Activated CD4-positive, CD25-positive, alpha-beta regulatory T cell treated with anti-CD3 and anti-CD28 coated beads, Interleukin-2, amount 50 U/mL, for 16 hours (primary cell): ENCODE results near the gene HECTD4.

ENCODE experiments used
- DNase-seq: peaks from one replicate; pipeline ENCODE4 v3.0.0-alpha.2; 2020; ENCODE audit warnings: low read depth, low spot score

Gene HECTD4

DNA sequence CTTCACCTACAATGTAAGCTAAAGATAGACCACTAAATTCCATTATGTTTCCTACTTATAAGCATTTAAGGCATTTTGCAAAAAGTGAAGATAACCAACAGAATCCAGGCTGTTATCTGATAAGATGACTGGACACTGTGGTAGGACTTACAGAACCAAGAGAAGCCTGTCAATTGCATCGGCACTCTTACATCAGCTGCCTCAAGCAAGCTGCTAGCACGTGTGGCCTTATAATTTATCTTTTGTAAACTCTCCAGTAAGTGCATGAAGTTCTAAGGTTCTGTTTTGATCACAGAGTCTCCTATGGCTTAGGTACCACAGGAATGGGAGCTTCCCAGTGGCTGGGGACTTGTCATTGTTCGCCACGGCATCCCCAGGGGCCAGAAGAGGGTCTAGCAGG, 168.2 kb downstream of the HECTD4 start:
- DNase-seq, result no peak

DNA sequence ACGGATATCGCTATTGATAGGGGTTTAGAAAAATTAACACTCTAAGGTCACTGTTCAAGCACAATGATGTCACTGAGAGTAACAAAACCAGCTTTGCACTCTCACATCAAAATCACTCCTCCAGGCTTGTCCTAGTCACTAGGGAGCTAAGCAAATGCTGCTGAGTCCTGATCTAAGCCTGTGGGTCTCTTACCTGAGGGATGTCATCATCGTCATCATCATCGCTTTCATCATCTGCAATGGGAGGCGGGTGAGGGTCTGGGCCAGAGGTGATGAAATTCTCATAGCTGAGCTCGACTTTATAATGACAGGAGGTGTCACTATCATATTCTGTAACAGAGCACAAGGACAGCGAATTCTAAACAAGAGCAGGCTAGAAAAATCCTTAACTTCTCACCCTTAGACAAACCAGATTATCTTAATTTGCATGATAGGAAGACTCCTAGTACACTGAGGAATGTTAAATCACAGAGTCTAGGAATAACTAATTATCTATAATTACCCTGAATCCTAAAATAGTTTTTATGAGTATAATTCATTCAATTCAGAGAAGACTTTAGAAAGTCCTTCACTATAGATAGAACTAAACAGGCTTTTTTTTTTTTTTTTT, 173.8 kb downstream of the HECTD4 start:
- no peak for DNase-seq

DNA sequence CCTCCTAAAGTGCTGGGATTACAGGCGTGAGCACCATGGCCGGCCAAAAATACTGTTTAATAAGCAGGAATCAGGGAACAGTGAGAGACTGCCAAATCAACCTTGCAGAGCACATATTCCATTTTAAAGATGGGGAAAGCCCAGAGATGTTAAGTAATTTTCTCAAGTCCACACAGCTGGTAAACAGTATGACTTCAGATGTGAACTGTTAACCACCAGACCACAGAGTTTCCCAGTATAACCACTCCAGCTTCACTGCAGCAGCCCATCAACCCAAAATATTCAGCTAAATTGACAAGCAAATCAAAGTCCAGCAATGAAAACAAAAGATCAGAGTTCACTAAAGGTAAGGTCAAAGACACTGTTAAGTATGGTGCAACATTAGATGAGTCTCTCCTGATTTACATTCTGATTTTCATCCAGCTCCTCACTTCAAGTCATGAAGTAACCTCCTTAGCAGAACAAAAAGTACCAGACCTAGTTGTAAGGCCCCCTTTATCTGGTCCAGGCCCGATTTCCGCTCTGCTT, 174.8 kb downstream of the HECTD4 start:
- DNase-seq, result no peak

DNA sequence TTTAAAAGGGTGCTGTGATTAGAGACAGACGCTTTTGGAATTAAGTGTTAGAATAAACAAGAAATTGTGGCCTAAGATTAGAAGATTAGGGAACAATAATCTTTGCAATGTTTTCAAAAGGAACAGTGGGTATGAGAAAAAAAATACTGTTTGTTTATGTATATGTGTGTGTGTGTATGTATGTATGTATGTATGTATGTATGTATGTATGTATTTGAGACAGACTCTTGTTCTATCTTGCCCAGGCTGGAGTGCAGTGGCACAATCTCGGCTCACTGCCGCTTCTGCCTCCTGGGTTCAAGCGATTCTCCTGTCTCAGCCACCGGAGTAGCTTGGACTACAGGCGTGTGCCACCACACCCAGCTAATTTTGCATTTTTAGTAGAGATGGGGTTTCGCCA, 175.3 kb downstream of the HECTD4 start:
- DNase-seq, result no peak

DNA sequence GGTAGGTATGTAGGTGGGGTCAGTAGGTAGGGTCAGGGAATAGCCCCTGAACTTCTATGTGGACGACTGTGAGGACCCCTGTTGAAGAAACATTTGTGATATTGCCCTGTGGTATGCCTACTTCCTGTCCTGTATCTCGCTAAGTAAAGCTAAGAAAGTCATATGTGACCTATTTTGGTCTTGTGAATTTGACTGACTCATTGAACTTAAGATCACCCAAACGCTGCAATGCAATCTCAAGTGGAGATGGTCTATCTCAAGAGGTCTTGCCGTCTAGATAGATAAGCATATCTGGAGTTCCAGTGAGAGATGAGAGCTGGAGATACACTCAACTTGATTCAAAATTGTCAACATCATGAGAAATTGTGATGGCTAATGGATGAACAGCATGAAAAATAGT, 183.1 kb downstream of the HECTD4 start:
- DNase-seq, result no peak

DNA sequence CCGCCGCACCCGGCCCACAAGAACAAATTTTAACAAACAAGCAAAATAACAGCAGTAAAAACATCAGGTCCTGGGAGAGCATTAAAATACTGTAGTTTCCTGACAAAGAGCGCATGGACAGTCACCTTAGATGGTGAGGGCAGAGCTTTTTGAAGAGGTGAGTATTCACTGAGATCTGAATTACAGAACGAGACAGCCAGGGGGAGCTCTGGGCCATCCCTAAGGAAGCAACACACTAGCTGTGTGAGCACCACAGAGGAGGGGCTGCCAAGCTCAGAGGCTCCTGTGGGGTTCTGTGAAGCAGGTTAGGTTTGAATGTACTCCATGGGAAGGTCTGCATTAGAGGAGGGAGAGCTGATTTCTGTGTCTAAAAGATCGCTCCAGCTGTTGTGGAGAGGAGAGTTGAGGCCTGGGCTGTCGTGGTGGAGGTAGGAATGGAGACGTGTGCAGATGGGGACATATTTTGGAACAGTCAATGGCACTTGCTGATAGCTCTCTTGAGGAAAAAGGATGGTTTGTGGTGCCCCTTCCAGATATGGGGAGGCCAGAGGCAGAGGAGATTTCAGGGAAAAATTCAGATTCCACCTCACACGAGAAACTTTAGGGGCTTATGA, 184.0 kb downstream of the HECTD4 start:
- no peak for DNase-seq

DNA sequence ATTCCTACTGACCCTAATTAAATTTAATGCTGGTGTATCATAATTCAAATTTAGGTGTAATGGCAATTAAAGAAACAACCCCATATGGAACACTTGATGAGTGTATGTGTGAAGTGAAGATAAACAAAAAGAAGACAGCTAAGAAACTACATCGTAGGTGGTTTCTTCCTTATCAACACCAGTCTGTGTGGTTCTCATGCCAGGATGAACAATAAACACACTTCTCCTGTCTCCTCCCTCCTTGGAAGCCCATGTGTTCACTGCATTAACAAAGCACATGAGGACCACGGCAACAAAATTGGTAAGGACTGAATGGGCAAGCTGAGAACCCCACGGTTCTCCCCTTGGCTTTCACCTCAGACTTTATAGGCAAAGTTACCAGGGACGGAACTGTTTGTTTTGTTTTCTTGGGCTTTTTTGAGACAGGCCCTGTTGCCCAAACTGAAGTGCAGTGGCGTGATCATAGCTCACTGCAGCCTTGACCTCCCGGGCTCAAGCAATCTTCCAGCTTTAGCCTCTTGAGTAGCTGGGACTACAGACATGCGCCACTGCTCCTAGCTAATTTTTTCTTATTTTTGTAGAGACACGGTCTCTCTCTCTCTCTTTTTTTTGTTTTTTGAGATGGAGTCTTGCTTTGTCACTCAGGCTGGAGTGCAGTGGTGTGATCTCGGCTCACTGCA, 185.9 kb downstream of the HECTD4 start:
- no peak for DNase-seq

DNA sequence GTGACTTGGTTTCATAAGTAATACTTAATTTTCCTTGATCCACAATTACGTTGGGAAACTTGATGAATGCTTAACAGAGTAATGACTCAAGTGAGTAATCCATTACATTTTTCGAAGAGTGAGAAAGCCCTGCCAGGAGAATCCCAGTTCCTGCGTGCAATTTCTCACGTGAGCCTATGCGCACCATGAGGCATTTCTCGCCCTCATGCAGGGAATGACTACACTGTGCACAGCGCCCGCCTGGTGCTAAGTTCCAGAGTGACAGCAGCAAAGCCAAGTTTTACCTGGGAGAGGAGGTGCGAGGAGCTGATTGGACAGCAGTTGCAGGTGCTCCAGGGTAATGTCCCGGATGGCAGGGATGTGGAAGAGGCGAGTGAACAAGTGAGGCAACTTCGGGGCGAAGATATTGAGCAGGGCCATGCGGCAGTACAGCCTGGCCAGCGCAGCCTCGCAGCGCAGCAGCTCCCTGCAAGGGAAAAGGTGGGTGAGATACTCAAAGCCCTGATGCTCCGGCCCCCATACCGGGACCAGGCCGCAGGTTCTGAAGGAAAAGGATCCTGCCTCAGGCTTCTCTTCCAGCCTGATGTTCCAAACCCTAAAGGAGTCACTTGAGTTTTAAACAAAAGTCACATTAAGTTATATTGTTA, 187.5 kb downstream of the HECTD4 start:
- DNase-seq, result no peak

DNA sequence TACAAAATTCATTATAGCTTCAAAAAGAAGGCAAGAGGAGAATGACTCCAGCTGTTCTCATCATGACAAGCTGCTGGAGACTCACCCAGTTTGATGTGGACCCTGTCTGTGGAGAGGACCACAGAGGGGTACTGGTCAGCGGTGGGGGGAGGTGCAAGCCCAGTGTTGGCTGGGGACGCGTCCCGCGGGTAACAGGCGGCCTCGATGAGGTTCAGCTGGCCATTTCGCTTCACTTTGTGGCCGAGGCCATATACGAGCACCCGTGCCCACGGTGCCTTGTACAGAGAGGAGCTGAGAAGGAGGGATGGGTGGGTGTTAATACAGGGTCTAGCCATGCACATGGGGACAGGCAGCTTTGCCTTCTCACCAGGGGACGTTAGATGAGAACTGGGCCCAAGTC, 189.8 kb downstream of the HECTD4 start:
- DNase-seq, result no peak

DNA sequence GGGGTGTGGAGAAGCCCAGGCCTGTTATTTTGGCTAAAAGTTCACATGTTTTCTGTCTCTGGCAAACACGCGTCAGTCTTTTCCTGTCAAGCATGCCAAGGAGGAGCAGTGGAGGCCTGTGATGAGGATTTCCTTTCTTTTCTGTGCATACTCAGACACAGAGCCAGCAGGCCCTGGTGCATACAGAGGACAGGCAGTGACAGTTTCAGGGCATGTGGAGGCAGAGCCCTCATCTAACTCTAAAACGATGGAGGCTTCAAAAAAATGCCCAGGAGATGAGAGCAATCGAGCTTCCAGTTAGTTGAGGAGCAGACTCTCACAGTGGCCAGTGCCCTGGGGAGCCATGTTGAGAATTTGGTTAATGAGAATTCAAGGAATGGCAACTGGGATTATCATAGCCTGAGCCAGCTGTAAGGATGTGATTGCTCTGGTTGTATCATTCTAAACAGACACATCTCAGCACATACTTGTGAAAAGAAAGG, 190.3 kb downstream of the HECTD4 start:
- DNase-seq, result no peak

DNA sequence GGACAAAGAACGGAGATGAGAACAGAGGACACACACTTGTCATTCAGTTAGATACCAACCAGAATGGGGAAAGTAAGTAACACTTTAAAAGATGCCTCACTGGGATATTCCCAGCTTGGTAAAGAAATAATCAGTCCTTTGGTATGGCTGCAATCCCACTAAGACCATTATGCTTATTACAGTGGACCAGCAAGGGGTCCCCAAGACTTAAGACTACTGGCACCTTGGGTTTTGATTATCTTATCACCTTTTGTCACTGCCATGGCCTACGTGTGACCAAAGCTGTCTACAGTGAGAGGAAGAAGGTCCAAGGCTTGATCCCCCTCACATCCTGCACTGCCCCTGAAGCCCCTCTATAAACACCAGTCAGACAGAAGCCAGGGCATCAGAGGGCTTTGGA, 191.0 kb downstream of the HECTD4 start:
- no peak for DNase-seq

DNA sequence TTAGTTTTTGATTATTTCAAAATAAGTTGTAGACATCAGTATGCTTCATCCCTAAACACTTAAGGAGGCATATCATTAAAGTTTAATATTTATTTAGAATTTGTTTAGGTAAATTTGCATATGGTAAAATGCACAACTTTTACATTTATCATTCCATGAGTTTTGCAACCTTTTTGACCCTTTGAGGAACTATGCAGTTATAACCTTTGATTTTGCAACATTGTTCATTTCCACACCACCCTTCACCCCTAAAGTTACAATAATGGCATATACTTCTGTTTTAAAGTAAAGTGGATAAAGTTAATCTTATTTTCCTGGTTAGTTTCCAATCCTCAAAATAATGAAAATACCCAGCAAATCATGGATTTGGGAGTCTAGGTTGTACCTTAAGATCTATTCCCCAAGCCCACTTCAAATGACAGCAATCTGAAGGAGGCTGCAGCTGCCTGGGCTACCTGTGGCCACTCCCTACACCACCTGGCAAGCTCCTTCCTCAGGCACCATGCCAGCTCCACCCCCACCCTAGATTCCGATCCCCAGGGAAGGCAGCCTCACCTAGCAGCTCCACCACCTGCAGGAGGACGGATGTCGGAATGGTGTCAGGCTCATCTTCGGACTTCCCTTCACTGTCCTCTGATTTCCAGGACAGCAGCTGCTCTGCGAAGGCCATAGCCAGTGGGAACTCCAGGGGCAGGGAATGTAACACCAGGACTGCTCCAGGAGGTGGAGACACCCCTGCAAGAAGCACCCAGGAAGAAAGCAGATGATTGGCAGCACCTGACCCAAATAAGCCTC, 191.8 kb downstream of the HECTD4 start:
- DNase-seq, result no peak

DNA sequence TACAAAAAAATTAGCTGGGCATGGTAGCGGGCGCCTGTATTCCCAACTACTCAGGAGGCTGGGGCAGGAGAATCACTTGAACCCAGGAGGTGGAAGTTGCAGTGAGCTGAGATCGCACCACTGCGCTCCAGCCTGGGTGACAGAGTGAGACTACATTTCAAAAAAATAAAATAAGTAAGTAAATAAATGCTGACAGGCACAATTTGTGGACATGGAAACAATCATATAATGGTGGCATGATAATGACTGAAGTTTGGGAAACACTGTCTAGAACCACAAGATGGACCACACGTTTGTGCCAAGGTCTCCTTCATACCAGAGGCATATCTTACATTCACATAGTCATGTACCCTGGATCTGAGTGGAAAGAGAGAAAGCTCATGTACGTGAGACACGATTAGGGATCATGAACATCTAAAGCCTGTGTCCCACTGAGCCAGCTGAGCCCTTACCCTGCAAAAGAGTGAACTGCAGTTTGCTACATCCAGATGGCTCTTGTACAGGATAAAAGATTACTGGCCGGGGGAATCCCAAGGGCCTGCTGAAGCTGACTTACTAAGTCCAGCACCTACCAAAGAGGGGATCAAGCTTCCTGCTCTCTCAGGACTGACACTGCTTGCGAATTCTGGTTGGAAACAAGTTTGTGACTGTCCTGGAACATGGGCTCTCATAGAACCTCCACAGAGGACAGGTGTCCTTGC, 194.0 kb downstream of the HECTD4 start:
- no peak for DNase-seq

DNA sequence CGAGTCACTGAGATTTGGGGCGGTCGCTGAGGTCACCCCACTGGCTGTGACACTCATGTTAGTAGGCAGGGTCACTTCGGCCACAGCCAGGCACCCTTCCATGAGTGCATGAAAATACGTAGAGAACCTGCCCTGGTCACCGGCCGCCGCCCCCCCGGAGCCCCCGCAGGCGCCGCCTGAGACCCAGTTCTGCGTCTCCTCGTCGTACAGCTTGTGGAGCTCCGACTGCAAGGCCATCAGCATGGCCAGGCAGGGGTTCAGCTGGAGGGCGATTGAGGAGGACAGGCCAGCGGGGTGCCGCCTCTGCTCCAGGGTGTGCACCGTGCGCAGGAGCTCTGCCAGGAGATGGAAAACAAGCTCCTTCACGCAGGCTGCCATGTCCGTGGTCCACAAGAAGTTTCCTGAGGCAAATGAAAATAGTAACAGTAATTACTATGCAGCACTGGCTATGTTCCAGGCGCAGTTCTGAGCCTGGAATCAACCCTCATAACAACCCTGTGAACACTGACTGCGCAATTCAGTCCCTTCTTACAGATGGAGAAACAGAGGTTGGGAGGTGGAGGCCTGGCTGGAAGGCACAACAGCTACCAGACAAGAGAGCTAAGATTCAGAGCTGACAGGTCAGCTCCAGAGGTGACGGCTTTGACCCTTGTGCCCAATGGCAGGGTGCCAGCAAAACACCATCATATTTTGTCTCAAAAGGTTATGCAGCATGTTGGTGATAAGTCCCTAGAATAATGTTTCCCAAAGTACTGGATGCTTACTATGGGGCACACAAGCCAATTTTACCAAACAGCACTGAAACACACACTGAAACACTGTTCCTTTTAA, 196.9 kb downstream of the HECTD4 start:
- no peak for DNase-seq

DNA sequence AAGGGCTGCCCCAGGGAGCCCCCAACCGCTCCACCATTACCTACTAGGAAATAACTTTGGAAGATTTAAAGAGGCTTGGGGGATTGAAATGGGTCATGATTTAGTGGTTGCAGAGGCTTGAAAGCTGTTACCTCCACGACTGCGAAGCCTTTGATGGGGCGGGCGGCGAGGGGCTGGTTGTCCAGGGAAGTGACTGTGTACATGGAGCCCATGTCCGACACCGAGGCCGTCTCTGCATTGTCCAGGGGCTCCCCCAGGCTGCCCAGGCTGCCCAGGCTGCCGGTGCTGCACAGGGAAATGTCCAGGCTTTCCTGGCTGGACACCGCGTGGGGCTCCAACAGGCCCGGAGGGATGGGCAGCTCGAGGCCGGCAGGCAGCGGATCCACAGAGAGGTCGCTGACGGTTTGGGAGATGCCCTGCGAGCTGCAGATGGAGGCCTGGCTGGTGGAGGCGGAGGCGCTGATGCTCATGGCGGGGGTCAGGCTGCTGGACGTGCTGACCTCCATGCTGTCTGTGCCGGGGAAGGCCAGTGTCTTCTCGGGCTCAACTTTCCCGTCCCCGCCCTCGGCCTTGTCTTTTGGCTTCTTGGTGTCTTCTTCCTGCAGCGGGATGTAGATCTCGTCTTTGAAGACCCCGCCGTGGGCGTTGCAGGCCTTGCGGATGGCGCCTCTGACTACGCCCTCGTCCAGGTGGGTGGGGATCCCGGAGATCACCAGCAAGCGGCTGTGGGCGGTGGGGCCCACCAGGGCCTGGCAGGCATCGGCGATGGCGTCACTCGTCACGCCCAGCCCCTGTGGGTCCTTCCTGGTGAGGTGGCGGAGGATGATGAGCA, 198.0 kb downstream of the HECTD4 start:
- no peak for DNase-seq

DNA sequence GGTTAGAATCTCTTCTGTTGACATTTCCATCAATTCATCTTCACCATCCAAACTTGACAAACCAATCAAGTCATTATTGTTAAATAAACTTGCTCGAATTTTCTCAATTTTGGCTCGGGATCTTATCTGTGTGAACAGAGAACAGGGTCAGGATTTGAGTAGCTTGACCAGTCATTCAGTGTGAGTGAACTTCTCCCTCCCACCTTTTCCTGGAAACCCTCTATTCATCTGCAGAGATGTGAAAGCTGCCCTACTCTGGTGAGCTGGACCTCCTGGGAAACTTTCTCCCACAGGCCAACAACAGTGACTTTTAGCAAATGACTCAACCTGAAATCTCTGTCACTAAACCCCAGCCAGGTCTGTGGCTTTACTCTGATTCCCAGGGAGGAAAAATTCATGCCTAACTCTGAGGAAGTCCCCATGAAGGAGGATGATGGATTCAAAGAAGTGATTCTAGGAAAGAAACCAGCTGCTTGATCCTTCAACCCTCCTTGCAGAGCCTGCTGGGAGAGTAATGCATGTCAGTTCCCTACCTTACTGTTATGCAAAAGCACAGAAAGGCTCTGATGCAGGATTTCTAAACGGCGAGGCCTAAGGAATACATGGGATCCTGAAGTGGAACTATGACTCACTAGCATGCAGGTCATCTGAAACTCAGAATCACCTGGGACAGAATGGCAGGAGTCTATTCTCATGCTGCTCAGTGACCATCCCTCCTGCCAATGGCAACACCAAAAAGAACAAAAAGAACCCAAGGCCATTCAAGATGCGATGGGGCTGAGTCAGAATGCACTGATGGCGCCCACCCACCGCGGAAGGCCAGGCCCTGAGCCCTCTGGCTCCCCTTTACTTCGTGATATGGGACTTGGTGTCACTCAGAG, 198.8 kb downstream of the HECTD4 start:
- DNase-seq, result no peak

DNA sequence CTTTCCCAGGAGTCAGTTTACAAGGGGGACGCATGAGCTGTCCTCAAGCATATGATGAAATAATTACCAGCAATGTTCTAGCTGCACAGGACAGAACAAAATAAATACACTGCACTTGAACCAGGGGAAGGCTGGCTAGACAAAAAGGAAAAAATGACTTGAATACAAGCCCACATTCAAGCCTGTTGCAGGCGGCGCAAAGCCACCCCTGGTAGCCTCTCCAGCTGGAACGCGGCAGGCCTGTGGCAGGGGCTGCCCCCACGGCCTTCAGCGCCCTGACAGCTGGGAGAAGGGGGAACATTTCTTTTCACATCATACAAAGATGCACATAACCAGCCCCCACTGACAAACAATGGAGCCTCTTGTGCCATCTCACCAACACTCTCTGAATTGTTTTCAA, 199.7 kb downstream of the HECTD4 start:
- DNase-seq, result no peak

DNA sequence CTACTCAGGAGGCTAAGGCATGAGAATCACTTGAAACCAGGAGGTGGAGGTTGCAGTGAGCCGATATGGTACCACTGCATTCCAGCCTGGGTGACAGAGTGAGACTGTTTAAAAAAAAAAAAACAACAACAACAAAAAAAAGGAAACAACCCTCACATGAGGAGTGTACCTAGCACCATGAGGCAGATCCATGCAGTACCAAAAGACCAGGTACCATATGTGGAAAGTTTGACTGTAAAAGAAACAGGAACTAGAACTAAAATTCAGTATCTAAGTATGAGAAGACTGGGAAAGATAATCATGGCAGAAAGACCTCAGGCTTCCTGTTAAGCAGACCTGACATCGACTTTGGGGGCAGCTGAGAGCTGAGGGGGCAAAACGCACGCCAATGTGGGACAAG, 201.8 kb downstream of the HECTD4 start:
- no peak for DNase-seq
